HepG2 (cell line): ENCODE data around the gene P2RX7. TPM values are rescaled to one million over a fixed set of nuclear protein-coding genes. Genes with fewer than 3 reads are reported as not detected.

ENCODE experiments used
- CEBPB ChIP-seq: IDR thresholded peaks from 2 replicates; pipeline ENCODE4 v1.6.1; 2011; ENCODE audit warnings: low read depth, low read length, improper control_type of control experiment, borderline replicate concordance
- MTA3 ChIP-seq: sonication (generic); formaldehyde crosslinking; IDR thresholded peaks from 2 replicates; pipeline ENCODE4 v1.4.0; 2020; ENCODE audit warnings: missing genetic modification reagents
- polyA plus RNA-seq, 8 experiments: library from polyadenylated mRNA; depleted of rRNA in 3 of 8; stranded (reverse) in 7 of 8; unstranded in 1 of 8; fragments of >200 nt; fragmentation: Illumina TruSeq in 4 of 8; extraction: Trizol in 4 of 8; gene quantifications; 2 replicates each; pipeline versions ENCODE4 v1.2.1 to v1.2.3, GENCODE V29; 2011 to 2016; ENCODE audit warnings: low read depth in 4 of 8, missing spikeins in 1 of 8, mixed read lengths in 1 of 8; ENCODE audit not compliant: insufficient read depth in 1 of 8
- total RNA-seq, 5 experiments: library from RNA; depleted of rRNA; stranded (reverse); fragments of >200 nt; fragmentation: Illumina TruSeq; extraction: Trizol; gene quantifications; 2 replicates each; pipeline ENCODE4 v1.2.3, GENCODE V29; 2016; ENCODE audit warnings: low read depth in 1 of 5
- TF ChIP-seq, protein P1 (sequence below): sonication (generic); formaldehyde crosslinking; IDR thresholded peaks from 2 replicates; pipeline ENCODE4 v1.5.0; 2020; ENCODE audit warnings: missing genetic modification reagents, mild to moderate bottlenecking, borderline replicate concordance
- TF ChIP-seq, protein P2 (sequence below): sonication (generic); formaldehyde crosslinking; IDR thresholded peaks from 2 replicates; pipeline ENCODE4 v1.8.0; 2022; ENCODE audit warnings: low read depth, missing genetic modification reagents
- TF ChIP-seq, protein P3 (sequence below), 2 experiments: sonication (generic) in 1 of 2; formaldehyde crosslinking in 1 of 2; IDR thresholded peaks; 2 replicates each; pipeline versions ENCODE4 v1.6.1 to v1.9.0; 2014 to 2022; ENCODE audit warnings: antibody characterized with exemption in 1 of 2, borderline replicate concordance in 1 of 2, inconsistent platforms in 1 of 2, low read depth in 1 of 2, missing genetic modification reagents in 1 of 2
- TF ChIP-seq, protein P4 (sequence below): sonication (generic); formaldehyde crosslinking; conservative IDR thresholded peaks from 2 replicates; pipeline ENCODE4 v1.5.0; 2020; ENCODE audit warnings: missing genetic modification reagents
- TF ChIP-seq, protein P5 (sequence below): sonication (generic); formaldehyde crosslinking; IDR thresholded peaks from 2 replicates; pipeline ENCODE4 v1.8.1; 2023; ENCODE audit warnings: mild to moderate bottlenecking, missing genetic modification reagents

P2RX7 gene
- total and polyA plus RNA-seq, 2 of the 13 experiments (the other 11 are each of a cell fraction or from before 2014, with no cell fraction given): 0.13 to 0.73 TPM

DNA sequence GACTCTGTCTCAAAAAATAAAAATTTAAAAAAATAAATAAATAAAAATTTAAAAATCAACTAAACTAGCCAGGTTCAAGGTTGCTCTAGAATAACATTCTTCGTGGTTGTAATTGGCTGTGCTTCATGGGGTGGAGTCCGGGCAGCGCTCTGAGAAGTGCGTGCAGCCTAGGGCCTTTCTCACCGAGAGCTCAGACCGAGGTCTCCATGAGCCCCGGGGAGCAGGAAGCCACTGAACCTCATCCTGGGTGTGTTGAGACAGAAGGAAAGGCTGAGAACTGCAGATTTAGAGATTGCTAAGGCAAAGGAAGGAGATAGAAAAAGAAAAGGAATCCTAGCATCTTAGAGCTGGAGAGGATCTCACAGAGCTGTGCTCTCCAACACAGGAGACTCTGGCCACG, 91.9 kb downstream of the P2RX7 start (continued):
- TF ChIP-seq, protein P1, sequence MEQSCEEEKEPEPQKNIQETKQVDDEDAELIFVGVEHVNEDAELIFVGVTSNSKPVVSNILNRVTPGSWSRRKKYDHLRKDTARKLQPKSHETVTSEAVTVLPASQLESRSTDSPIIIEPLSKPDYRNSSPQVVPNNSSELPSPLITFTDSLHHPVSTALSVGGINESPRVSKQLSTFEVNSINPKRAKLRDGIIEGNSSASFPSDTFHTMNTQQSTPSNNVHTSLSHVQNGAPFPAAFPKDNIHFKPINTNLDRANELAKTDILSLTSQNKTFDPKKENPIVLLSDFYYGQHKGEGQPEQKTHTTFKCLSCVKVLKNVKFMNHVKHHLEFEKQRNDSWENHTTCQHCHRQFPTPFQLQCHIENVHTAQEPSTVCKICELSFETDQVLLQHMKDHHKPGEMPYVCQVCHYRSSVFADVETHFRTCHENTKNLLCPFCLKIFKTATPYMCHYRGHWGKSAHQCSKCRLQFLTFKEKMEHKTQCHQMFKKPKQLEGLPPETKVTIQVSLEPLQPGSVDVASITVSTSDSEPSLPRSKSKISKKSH (CRISPR knock-in tag): no peak
- TF ChIP-seq MTA3 (CRISPR knock-in tag) (no peak), CEBPB (no peak)
- TF ChIP-seq, protein P2, sequence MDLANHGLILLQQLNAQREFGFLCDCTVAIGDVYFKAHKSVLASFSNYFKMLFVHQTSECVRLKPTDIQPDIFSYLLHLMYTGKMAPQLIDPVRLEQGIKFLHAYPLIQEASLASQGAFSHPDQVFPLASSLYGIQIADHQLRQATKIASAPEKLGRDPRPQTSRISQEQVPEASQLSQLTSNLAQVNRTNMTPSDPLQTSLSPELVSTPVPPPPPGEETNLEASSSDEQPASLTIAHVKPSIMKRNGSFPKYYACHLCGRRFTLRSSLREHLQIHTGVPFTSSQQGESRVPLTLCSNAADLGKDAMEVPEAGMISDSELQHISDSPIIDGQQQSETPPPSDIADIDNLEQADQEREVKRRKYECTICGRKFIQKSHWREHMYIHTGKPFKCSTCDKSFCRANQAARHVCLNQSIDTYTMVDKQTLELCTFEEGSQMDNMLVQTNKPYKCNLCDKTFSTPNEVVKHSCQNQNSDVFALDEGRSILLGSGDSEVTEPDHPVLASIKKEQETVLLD (CRISPR knock-in tag): no peak
- TF ChIP-seq, protein P3, sequence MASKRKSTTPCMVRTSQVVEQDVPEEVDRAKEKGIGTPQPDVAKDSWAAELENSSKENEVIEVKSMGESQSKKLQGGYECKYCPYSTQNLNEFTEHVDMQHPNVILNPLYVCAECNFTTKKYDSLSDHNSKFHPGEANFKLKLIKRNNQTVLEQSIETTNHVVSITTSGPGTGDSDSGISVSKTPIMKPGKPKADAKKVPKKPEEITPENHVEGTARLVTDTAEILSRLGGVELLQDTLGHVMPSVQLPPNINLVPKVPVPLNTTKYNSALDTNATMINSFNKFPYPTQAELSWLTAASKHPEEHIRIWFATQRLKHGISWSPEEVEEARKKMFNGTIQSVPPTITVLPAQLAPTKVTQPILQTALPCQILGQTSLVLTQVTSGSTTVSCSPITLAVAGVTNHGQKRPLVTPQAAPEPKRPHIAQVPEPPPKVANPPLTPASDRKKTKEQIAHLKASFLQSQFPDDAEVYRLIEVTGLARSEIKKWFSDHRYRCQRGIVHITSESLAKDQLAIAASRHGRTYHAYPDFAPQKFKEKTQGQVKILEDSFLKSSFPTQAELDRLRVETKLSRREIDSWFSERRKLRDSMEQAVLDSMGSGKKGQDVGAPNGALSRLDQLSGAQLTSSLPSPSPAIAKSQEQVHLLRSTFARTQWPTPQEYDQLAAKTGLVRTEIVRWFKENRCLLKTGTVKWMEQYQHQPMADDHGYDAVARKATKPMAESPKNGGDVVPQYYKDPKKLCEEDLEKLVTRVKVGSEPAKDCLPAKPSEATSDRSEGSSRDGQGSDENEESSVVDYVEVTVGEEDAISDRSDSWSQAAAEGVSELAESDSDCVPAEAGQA (IDR thresholded peaks at IDR 0.05; ENCODE audit: low read depth): no peak
- TF ChIP-seq, protein P3 (CRISPR knock-in tag; IDR thresholded peaks at IDR 0.05; ENCODE audit: borderline replicate concordance): no peak
- TF ChIP-seq, protein P4, sequence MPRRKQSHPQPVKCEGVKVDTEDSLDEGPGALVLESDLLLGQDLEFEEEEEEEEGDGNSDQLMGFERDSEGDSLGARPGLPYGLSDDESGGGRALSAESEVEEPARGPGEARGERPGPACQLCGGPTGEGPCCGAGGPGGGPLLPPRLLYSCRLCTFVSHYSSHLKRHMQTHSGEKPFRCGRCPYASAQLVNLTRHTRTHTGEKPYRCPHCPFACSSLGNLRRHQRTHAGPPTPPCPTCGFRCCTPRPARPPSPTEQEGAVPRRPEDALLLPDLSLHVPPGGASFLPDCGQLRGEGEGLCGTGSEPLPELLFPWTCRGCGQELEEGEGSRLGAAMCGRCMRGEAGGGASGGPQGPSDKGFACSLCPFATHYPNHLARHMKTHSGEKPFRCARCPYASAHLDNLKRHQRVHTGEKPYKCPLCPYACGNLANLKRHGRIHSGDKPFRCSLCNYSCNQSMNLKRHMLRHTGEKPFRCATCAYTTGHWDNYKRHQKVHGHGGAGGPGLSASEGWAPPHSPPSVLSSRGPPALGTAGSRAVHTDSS: no peak
- TF ChIP-seq, protein P5, sequence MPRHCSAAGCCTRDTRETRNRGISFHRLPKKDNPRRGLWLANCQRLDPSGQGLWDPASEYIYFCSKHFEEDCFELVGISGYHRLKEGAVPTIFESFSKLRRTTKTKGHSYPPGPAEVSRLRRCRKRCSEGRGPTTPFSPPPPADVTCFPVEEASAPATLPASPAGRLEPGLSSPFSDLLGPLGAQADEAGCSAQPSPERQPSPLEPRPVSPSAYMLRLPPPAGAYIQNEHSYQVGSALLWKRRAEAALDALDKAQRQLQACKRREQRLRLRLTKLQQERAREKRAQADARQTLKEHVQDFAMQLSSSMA (CRISPR knock-in tag): no peak
